Activated CD4-positive, CD25-positive, alpha-beta regulatory T cell treated with anti-CD3 and anti-CD28 coated beads, Interleukin-2, amount 50 U/mL, for 72 hours (primary cell): Measurements from ENCODE around the gene R3HDM2.

Experiments used
- DNase-seq: peaks from one replicate; pipeline ENCODE4 v3.0.0; 2021

R3HDM2 gene

DNA sequence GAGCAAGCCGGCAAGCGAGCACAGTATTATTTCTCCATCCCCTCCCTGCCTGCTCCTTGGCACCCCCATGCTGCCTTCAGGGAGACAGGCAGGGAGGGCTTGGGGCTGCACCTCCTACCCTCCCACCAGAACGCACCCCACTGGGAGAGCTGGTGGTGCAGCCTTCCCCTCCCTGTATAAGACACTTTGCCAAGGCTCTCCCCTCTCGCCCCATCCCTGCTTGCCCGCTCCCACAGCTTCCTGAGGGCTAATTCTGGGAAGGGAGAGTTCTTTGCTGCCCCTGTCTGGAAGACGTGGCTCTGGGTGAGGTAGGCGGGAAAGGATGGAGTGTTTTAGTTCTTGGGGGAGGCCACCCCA is 218.2 kb downstream of the R3HDM2 start:
- no peak for DNase-seq

DNA sequence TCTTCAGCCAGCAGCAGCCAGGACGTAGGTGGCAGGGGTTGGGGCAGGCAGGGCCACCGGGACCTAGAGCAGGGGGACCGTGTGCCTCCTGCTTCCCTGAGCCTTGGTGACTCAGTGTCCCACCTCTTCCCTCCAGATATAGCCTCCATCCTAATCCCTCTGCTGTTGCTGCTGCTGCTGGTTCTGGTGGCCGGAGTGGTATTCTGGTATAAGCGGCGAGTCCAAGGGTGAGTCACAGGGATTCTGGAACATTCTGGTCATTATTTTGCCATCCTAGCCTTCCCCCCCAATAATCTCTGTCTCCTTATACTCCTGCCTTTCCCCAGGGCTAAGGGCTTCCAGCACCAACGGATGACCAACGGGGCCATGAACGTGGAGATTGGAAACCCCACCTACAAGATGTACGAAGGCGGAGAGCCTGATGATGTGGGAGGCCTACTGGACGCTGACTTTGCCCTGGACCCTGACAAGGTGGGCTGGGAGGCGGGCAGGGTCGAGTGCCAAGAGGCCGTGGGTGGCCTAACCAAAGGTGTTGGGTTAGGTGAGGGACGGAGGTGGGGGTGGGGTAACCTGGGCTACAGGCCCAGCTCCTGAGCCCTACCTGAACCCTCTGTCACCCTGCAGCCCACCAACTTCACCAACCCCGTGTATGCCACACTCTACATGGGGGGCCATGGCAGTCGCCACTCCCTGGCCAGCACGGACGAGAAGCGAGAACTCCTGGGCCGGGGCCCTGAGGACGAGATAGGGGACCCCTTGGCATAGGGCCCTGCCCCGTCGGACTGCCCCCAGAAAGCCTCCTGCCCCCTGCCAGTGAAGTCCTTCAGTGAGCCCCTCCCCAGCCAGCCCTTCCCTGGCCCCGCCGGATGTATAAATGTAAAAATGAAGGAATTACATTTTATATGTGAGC is 218.8 kb downstream of the R3HDM2 start:
- DNase-seq = no peak

DNA sequence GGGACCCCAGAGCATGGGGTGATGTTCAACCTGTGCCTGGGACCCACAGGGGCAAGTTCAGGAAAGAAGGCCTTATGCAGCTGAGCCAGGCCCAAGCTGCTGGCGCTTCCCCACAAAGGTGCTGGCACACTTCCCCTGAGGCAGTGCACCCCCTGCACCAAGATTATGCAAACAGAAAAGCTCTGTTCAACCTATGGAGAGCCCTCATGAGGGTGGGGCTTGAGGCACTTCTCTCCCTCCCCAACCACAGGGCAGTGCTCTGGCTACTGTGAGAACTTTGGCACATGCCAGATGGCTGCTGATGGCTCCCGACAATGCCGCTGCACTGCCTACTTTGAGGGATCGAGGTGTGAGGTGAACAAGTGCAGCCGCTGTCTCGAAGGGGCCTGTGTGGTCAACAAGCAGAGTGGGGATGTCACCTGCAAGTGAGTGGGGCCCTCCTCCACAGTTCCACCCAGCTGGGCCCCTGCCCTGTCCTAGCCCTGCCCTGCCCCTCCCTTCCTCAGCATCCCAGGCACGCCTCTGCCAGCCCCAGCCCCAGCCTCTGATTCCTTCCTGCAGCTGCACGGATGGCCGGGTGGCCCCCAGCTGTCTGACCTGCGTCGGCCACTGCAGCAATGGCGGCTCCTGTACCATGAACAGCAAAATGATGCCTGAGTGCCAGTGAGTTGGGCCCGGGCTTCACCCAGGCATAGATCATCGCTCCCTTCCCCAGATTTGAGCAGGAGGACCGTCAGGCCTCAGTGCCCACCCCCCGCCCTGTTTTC is 219.7 kb downstream of the R3HDM2 start:
- DNase-seq = no peak

DNA sequence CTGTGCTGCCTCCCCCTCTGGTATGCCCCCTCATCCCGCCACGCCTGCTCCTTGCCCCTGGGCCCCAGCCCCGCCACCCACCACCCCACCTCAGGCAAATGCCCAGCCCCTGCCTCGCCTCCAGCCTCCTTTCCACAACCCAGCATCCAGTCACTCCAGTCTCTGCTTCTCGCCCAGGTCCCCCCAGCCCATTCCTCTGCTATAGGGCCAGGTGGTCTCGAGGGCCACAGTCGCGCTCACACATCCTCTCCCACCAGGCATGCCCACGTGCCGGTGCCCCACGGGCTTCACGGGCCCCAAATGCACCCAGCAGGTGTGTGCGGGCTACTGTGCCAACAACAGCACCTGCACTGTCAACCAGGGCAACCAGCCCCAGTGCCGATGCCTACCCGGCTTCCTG is 220.4 kb downstream of the R3HDM2 start:
- DNase-seq = no peak

DNA sequence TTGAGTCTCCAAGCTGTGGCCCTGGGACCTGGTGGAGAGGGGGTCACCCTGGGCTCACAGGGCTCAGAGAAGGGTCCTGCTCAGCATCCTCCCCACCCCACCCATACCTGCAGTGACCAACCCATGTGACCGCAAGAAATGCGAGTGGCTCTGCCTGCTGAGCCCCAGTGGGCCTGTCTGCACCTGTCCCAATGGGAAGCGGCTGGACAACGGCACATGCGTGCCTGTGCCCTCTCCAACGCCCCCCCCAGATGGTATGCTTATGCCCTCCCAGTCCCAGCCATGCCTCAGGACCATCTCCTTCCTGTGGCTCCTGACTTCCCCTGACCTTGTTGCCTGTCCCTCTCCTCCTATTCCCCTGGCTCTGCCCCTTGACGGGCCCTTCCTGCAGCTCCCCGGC is 220.9 kb downstream of the R3HDM2 start:
- no peak for DNase-seq

DNA sequence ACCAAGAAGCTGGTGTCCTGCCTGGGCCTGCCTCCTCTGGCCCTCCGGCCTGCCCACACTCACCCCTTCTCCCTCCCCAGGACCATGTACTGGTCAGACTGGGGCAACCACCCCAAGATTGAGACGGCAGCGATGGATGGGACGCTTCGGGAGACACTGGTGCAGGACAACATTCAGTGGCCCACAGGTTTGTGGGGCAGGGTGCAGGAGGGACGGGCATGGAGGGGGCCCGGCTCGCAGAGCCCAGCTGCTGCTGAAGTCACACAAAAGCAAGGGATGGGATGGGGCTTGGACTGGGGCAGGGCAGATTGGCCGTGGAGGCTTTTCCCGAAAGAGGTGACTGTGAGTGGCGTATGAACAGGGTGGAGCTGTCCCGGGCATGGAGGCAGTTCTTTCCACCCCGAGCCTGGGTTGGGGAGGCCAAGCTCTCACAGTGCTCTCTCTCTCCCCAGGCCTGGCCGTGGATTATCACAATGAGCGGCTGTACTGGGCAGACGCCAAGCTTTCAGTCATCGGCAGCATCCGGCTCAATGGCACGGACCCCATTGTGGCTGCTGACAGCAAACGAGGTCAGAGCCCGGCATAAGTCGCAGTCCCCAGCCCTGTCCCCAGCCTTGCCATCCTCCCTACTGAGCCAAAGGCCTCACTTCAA is 222.1 kb downstream of the R3HDM2 start:
- DNase-seq = no peak

DNA sequence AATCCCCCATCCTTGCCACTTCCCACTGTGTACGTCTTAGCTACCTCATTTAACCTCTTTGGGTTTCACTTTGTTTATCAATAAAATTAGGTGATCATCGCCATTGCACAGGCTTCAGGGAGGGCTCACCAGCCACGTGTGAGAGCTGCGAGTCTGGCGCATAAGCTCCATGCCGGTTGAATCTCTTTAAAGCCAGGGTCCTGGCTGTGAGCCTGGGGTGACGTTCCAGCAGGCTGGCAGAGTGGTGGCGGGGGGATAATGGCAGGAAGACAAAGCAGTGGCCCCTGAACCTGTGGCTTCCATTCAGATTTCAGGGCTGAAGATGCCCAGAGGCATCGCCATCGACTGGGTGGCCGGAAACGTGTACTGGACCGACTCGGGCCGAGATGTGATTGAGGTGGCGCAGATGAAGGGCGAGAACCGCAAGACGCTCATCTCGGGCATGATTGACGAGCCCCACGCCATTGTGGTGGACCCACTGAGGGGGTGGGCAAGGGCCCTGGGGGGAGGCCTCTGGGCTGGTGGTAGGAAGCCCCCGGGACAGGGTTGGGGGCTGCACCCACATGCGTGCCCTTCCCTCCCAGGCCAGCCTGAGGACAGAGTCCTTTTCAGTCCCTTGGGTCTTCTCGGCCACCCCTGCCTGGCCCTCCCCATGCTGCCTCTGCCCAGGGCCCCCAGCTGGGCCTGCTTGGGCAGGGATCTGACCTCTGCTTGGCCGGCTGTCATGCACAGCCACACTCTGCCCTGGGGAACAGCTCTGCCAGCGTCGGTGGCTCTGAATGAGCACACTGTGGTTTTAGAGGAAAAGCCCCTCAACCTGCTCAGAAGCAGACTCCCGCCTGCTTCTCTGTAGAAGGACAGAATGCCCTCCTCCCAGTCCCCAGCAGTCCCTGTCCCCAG is 222.9 kb downstream of the R3HDM2 start:
- no peak for DNase-seq

DNA sequence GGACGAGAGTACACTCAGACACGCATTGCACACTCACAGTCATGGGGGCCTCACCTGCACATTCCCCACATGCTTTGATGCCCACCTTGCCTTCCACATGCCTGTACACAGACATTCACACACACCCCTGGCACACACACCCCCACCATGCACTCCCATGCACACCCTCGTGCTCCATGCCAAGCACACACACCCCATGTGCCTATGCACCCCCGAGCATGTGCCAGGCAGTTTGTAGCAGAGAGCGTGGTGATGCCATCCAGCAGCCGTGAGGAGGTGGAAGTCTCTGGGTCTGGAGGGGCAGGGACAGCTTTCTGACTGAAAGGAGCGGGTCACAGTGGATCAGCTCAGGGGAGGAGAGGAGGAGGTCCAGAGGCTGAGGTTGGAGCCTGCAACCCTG is 224.9 kb downstream of the R3HDM2 start:
- DNase-seq = no peak

DNA sequence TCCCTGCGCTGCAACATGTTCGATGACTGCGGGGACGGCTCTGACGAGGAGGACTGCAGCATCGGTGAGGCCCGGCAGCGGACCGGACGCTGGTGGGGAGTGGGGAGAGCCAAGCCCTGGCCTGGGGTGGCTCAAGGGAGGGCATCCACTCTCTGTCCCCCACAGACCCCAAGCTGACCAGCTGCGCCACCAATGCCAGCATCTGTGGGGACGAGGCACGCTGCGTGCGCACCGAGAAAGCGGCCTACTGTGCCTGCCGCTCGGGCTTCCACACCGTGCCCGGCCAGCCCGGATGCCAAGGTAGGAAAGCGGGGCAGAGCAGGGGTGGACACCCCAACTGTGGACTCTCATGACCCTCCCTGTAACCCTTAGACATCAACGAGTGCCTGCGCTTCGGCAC is 225.7 kb downstream of the R3HDM2 start:
- no peak for DNase-seq

DNA sequence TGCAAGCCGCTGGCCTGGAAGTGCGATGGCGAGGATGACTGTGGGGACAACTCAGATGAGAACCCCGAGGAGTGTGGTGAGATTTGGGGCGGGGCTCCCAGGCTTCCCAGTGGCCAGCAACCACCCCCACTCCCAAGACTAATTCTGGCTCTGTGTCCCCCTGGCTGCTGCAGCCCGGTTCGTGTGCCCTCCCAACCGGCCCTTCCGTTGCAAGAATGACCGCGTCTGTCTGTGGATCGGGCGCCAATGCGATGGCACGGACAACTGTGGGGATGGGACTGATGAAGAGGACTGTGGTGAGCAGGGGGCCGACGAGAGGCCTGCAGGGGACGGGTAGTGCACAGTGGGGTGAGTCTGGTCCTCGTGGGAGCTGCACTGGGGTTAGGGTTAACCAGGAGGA is 226.4 kb downstream of the R3HDM2 start:
- DNase-seq = no peak

DNA sequence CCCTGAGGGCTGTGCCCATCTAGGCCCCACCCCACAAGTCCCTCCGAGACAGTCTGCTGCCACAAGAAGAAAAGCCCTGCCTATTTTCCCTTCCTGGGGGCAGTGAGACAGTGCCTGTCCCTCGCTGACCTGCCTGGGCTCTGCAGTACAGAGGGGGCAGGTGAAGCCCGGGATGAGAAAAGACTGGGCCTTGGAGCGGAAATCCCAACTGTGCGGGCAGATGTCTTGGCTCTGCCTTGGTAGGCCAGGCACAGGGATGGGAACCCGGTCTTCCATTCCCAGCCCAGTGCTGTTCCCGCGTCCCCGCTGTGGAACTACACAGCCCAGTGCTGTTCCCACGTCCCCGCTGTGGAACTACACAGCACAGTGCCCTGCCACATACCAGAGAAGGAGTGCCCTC is 227.1 kb downstream of the R3HDM2 start:
- DNase-seq = no peak
